AG04450 (cell line): Measurements from ENCODE around the gene ZBTB22. TPM values are rescaled to one million over a fixed set of nuclear protein-coding genes. Genes with fewer than 3 reads are reported as not detected.

Experiments
- CTCF ChIA-PET: fragments of 300-600, 350-600 bp; formaldehyde crosslinking; extraction: SDS; loops from one replicate; lab custom pipeline; 2022; ENCODE audit warnings: antibody characterized with exemption, inconsistent platforms; lab: Charles Lee
- POLR2A ChIA-PET: fragments of 350-600 bp; formaldehyde crosslinking; extraction: SDS; loops from one replicate; lab custom pipeline; 2021; ENCODE audit warnings: antibody characterized with exemption, inconsistent platforms; lab: Yijun Ruan, JAX
- DNase-seq: peaks from one replicate; pipeline ENCODE4 v3.0.0-alpha.2; 2011; ENCODE audit warnings: low read depth, low spot score
- H3K27ac ChIP-seq: one replicate; pipeline ENCODE4 v1.5.1; 2012; ENCODE audit warnings: low read depth, low read length, control low read depth
- H3K27me3 ChIP-seq: one replicate; pipeline ENCODE4 v1.6.0; 2012; ENCODE audit warnings: low read length; ENCODE audit not compliant: control insufficient read depth, insufficient read depth
- H3K4me3 ChIP-seq: 2 replicates; pipeline ENCODE4 v1.5.1; 2011; ENCODE audit warnings: mild to moderate bottlenecking, low read depth, low read length, control low read depth
- H3K9me3 ChIP-seq: 2 replicates; pipeline ENCODE4 v1.5.1; 2012; ENCODE audit warnings: low read length; ENCODE audit not compliant: control insufficient read depth, insufficient read depth
- polyA plus RNA-seq: library from polyadenylated mRNA; depleted of rRNA; stranded (reverse); fragments of >200 nt; gene quantifications from 2 replicates; pipeline ENCODE4 v1.2.3, GENCODE V29; 2011
- TF ChIP-seq, protein P1 (sequence below): IDR thresholded peaks from 2 replicates; pipeline ENCODE4 v1.5.1; 2011; ENCODE audit warnings: low read depth, low read length, control low read depth, inconsistent platforms

The ZBTB22 gene
- polyA plus RNA-seq, 1 experiment, result 8.4 TPM

DNA sequence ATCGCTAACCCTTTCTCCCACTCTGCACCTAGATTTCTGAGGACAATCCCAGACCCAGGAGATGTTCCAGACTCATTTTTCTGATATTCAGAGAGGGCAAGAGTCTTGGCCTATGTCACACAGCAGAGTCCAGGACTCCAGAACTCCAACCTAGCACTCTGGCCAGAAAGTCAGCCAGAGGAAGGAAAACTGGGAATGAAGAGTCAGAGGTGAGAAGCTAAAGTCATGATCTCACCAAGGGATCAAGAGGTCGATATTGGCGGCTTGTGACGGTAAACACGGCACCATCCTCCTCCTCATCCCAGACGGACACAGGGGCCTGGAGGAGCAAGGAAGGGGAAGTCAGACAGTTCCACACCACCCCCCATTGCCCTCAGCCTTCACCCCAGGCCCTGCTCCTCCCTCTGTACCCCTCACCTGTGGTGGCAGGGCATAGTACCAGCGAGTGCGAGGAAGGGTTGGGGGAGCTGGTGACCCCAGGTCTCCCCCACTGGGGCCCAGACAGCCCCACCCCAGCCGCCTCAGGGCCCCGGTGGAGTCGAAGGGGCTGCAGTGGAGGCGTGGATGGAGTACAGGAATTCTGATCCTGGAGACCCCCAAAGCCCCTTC is 20.6 kb downstream of the ZBTB22 start:
- CTCF ChIA-PET, result interaction anchor here (0.6 to 1.4 kb wide), 2 partner anchors 48 to 89 kb away, joined by 3 read pairs; no protein-coding TSS in a partner anchor
- TF ChIP-seq, protein P1, sequence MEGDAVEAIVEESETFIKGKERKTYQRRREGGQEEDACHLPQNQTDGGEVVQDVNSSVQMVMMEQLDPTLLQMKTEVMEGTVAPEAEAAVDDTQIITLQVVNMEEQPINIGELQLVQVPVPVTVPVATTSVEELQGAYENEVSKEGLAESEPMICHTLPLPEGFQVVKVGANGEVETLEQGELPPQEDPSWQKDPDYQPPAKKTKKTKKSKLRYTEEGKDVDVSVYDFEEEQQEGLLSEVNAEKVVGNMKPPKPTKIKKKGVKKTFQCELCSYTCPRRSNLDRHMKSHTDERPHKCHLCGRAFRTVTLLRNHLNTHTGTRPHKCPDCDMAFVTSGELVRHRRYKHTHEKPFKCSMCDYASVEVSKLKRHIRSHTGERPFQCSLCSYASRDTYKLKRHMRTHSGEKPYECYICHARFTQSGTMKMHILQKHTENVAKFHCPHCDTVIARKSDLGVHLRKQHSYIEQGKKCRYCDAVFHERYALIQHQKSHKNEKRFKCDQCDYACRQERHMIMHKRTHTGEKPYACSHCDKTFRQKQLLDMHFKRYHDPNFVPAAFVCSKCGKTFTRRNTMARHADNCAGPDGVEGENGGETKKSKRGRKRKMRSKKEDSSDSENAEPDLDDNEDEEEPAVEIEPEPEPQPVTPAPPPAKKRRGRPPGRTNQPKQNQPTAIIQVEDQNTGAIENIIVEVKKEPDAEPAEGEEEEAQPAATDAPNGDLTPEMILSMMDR, result no peak
- Histone ChIP-seq H3K27ac (no peak overlapping the region), H3K9me3 (no peaks in the 10 kb centered on the region; the same call in 1 of the 2 replicates), H3K27me3 (no peaks in the 10 kb centered on the region), H3K4me3 (peak overlapping the region; percentile 91)
- POLR2A ChIA-PET, result interaction anchor here (0.6 to 1.0 kb wide), 2 partner anchors 19 to 29 kb away, joined by 3 to 5 read pairs; no protein-coding TSS in a partner anchor
- DNase-seq, result no peak

DNA sequence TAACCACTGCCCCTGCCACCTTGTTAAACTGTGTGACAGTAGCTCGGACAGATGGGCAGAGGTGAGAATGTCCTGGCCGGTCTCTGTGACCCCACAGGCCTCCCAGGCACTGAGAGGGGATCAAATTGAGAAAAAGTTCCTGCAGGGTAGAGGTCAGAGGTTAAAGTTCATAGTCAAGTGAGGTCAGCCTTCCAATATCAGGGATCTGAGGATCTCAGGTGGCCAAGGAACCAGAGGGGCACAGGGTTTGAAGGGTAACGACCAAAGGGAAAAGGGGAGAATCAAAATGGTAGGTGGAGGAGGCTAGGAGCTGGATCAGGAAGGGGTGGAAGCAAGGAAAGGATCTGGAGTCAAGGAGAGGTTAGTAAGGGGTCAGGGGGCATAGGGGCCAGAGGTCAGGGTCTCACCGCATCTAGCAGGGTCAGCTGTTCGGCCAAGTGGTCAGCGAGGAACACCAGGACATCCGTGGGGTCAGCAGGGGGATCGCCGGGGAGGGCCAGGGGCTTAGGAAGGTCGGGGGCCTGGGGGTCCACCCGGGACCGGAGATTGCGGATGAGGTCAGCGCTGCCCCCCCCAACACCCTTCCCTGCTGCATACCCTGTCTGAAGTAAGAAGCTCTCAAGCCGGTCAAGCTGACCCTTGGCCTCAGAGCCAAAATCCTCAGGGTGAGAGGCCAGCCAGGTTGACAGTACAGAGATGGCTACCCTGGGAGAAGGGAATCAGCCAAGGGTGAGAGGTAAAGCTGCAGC is 21.7 kb downstream of the ZBTB22 start:
- TF ChIP-seq, protein P1, result no peak

DNA sequence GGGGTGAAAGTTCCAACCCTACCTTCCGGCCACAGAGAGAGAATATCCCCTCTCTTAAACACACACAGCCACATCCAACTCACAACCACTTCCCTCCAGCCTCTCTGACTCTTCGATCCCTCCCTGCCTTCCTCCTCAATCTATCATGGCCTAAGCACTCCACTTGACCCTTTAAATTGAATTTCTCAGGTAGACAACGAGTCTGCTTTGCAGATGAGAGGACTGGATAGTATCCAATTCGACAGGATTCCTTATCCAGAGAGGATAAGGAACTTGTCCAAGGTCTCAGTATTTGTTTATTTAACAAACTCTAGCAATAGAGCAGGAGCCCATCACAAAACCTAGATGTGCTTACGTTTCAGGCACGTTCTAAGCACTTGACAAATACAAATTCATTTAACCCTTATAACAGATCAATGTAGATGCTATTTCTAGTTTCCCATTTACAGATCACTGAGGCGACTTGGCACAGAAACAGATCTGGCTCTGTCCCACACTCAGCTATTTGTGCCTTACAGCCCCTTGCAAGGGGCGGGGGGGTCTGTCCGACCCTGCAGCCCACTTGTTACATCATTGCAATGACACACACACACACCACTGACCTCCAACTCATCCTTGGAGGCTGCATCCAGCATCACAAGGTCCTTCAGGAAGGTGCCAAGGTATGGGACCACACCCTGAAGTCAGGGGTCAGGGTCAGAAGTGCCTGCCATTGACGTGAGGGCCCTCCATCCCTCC is 23.3 kb downstream of the ZBTB22 start:
- TF ChIP-seq, protein P1, result no peak
- CTCF ChIA-PET, result no interaction called here
- Histone ChIP-seq H3K27ac (no peak overlapping the region), H3K4me3 (no peak overlapping the region), H3K27me3 (no peaks in the 10 kb centered on the region), H3K9me3 (no peaks in the 10 kb centered on the region; the same call in 1 of the 2 replicates)
- DNase-seq, result no peak
- POLR2A ChIA-PET, result no interaction called here

More for the DNA sequence above, 21.7 kb downstream of the ZBTB22 start:
- no peak overlapping the region for H3K4me3 ChIP-seq
- no peaks in the 10 kb centered on the region; the same call in 1 of the 2 replicates for H3K9me3 ChIP-seq
- POLR2A ChIA-PET, result no interaction called here
- DNase-seq, result no peak
- CTCF ChIA-PET, result no interaction called here
- H3K27me3 ChIP-seq, result no peaks in the 10 kb centered on the region
- H3K27ac ChIP-seq, result no peak overlapping the region

DNA sequence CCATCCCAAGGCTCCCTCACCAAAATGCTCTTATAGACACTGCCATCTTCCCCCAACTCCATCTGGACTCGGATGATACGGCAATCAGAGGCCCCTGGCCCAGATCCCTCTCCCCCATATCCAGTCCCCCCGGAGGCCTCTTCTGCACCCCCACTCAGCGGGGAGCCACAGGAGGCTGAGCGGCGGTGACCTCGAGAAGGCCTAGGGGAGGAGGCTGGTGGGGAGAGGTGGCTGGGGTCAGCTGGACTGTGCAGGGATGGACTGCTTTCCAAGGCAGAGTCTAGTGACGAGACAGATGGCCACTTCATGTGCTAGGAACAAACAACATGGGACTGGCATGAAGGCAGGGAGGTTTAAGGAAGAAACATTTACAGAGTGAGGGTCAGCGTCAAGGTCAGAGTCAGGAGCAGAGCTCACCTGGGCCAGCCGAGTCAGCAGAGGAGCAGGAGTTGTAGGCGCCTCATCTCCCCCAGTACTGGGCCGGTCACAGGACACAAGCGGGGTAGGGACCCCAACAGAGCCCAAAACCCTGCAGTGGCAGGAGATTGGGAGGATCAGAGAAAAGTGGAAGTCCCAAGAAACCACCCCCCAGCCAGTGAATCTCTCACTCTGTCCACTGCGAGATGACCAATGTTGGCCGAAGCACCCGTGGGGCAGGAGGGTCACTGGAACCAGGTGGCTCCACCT is 24.4 kb downstream of the ZBTB22 start:
- CTCF ChIA-PET, result no interaction called here
- H3K27ac ChIP-seq, result no peak overlapping the region
- no peaks in the 10 kb centered on the region for H3K9me3 ChIP-seq
- TF ChIP-seq, protein P1, result no peak
- H3K4me3 ChIP-seq, result no peak overlapping the region
- POLR2A ChIA-PET, result no interaction called here
- no peak for DNase-seq
- H3K27me3 ChIP-seq, result no peaks in the 10 kb centered on the region
